SIG-M5 treated with dmso at 0.1 percent for 504 hours (cell line): ENCODE measurements around the gene TBCD.

ENCODE experiments used
- DNase-seq: peaks from one replicate; lab custom pipeline; 2025; ENCODE audit not compliant: unreplicated experiment; lab: John Stamatoyannopoulos, UW

The TBCD gene

DNA sequence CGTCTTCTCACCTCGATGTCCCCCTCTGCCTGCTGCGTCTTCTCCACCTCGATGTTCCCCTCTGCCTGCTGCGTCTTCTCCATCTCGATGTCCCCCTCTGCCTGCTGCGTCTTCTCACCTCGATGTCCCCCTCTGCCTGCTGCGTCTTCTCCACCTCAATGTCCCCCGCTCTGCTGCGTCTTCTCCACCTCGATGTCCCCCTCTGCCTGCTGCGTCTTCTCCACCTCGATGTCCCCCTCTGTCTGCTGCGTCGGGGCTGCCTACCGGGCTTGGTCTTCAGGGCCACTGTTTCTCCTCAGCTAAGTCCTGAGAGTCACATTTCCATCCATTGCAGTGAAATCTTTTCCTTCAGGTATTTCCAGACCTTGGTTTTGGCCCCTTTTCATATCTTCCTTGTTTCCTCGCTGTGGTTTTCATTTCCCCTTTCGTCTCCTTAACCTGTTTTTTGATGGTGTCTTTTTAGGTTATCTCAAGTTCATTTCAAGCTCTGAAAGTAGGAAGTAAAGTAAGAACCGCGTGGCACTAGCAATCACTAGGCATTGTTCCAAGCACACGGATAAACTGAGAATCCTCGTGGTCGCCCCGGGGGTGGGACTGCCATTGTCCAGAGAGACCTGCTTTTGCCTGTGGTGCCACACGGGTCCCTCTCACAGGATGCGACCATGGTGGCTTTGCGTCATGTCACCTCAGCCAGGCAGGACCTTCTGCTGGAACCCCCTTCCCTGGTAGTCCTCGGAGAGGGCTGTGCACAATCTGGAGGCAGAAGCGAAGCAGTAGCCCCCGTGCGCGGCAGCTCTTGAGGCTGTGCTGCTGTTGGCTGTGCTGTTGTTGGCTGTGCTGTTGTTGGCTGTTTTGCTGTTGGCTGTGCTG, 97.4 kb downstream of the TBCD start:
- peak; percentile 51 for DNase-seq

DNA sequence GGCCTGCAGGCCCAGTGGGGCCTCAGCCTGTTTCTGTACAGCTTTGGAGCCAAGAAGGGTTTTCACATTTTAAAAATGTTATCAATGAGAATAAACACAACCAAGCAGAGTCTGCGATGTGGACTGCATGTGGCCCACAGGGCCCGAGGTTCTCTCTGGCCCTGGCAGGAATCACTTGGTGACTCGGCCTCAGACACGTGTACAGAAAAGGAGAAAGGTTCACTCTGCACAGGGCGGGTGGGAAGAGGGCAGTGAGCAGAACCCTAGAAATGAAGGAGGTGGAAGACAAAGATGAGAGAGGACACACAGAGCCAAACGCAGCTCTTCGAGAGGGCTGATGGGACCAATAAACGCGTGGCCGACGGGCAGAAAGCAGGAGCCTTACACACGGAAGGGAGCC, 99.5 kb downstream of the TBCD start:
- no peak for DNase-seq

DNA sequence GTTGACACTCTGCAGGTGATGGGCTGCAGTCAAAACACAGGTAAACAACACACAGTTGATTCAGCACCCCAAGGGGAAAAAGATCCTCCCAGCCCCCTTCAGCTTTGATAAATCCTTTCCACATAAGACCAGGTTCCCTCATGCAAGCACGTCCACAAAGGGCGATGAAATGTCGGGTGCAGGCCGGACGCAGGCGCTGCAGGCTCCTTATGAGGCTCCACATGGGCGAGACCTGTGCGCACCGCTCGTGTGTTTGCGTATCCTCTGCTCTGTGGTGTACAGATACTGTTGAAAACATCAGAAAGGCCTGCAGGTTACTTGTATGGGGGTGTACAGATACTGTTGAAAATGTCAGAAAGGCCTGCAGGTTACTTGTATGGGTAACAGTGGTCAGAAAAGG, 102.4 kb downstream of the TBCD start:
- no peak for DNase-seq

DNA sequence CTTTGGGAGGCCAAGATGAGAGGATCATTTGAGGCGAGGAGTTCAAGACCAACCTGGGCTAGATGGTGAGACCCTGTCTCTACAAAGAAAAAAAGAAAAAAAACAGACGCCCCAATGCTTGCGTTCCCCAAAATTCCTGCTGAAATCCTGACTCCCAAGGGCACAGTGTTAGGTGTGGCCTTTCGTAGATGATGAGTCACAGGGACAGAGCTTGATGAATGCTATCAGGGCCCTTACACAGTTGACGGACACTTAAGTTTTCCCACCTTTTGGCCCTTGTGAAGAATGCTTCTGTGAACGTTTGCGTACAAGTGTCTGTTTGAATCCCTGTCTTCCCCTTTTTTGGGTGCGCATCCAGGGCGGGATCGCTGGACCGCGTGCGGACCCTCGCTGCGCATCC, 104.5 kb downstream of the TBCD start:
- no peak for DNase-seq

DNA sequence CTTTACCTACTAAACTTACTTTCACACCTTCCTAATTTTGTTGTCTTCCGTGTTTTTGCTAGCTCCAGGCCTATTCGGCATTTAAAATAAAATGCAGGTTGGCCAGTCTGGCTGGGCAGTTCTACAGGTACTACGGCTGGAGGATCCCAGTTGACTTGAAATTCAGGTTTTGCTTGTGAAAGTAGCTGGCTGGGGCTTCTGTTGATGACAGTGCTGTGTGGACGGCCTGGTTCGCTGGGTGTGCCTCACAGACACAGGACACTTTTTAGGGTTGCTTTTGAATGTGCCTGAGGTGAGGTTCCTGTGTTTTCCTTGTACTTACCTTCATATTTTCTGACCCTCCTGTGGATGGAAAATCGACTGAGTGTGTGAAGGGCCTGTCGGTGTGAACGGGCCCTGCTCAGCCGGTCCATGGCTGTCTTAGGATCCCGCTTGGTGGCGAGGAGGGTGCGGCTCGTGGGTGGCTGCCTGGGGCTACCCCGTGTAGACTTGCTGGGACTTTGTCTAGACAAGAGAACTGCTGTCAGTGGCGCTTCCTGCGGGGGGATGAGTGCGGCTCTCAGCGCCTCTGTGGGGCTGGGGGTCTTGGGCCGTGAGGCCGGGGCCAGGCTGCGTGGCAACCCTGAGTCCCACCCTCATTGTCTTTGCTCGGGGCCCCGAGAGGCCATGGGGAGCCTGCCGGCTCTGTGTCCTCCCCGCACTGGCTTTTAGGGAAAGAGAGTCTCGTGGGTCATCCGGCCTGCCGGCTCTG, 106.7 kb downstream of the TBCD start:
- DNase-seq: peak; percentile 61

DNA sequence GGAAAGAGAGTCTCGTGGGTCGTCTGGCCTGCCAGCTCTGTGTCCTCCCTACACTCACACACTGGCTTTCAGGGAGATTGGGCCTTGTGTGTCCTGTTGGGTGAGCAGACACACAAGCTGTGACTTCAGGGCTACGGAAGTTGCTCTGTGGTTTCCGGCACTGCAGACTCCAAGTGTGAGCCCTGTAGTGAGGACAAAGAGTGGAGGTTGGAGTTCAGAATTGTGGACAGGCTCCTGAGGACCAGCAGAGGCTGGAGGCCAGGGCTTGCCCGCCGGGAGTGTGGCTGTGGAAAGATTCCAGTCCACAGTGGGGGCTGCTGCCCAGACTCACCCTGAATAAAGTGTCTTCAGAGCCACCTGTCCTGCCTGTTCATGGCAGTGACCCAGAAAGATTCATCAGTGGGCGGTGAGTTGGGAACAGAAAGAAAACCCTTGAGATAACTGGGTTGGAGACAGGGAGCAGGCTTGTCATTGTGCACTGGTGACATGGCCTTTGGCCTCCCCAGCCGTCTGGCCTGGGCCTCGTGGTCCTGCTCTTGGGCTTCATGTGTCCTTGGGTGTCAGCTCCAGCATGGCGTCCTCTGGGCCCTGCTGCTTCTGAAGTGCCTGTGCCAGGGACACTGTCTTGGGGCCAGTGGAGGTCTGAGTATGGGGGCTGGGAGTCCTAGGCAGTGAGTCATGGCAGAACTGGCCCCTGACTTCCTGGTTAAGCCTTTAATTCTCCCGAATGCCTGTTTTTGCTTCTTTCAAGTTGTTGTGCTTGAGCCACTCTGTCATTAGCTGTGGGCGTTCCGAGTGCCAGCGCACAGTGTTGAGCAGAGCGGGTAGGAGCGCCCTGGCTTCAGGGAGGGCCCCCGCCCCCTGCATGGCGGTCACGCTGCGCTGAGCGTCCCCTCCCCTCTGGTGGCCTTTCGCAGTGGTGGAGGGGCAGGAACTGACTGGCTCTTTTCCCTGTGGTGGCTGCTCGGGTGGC, 107.9 kb downstream of the TBCD start:
- no peak for DNase-seq

DNA sequence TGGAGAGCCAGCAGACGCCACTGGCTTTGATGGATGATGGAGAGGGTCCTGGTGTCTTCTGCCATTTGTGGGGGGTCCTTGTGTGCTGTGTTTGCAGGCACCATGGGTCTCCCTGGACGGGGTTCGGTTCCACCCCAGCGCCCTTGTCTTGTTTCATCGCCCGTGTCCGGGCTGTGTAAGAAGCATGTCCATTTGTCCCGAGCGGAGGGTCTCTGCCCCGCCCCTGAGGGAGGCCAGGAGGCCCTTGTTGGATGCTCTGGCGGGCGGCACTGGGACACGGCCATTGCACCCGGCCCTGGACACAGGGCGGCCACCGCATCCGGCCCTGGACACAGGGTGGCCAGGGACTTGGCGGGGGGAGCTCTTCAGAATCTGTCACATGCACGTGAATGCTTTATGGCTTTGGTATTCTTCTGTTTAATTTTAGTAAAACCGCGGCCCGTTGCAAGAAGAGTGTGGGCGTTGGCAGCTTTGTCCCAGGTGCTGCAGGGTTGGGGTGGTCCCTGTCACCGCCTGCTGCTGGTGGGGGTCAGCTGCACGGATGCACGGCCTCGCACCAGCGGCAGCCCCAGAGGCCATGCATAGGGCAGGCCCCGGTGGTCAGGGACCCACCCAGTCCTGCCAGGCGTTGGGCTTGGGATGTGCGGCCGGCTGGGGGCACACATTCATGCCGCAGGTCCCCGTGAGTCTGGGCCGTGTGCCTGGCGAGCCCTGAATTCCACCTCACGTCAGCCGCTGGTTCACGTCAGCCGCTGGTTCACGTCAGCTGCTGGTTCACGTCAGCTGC, 108.9 kb downstream of the TBCD start:
- DNase-seq: no peak

DNA sequence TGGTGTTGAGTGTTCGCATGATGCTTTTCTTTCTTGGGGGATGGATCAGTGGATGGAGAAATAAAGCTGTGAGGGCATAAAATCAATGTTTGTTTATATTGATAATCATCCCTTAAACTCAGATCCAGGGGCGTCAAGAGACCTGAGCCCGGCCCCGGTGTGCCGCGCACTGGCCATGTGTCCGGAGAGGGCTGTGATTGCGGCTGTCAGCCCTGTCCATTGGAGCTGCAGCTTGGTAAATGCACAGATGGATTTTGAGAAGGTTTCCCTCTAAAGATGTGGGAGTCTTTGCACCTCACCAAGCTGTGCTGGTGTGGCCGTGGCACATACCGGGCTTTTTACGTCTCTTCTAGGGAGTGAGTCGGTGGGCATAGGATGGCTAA, 109.5 kb downstream of the TBCD start:
- no peak for DNase-seq

DNA sequence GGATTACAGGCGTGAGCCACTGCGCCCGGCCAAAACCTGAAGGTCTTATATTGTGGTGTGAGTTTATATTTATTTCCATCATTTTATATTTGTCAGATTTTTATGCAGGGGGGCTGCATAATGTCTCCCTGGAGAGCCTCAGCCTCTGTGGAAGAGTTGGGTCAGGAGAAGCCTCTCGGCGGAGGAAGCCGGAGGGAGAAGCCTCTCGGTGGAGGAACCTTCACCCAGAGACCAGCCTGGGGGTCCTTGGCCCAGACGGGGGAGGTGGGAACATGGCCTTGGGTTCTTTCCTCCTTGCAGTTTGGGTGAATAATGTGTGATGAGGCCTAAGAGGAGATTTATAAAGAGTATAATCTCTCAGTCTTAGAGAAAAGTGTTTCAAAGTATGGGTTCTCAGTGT, 110.3 kb downstream of the TBCD start:
- no peak for DNase-seq

DNA sequence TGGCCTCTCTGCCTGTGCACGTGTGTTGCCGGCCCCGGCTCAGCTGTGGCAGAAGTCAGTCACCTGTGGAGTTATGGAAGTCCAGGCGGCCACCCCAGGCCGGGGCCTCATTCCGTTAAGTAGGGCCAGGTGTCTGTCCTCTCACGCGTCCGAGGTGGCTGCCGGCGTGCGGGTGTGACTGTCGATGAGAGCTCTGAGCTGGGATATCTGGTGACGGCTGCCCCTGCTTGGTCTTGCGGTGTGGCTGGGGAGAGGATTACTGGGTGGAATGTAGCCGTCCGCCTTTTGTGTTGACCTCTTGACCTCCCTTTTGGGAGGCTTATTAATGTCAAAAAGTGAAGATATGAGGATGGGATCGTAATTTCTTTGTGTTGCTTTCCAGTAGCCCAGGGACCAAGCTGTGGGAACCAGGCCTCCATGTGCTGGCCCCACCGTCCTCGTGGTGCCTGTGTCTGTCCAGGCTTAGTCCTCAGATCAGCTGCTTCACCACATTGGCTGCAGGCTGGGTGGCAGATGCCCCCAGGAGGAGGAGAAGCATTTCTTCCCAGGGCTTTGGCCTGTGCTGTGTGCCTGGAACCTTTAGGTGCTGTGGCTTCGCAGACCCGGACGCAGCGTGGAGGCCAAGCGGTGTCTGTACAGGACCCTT, 111.0 kb downstream of the TBCD start:
- DNase-seq: no peak

DNA sequence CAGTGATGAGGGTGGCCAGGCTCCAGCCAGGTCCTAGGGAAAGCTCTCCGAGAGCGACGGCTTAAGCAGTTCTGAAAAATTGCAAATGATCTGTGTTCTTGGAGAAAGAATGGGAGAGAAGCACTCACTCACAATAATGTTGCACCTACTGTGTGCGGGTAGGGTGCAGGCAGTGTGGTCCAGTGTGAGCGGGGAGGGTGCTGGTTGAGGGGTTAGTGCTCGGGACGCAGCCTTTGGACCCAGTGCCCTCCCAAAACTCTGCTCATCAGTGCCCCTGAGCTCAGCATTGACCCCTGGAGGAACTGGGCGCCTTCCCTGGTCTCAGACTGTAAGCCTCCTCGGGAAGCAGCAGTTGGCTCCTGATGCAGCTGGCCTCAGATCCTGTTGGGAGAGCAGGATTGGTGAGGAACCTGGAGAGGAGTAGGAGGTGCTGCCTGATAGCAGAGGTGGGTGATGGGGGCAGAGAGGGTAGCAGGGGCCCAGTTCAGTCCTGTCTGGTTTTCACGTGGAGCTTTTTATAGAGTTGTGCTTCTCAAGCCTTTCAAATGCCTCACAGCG, 111.6 kb downstream of the TBCD start:
- no peak for DNase-seq

DNA sequence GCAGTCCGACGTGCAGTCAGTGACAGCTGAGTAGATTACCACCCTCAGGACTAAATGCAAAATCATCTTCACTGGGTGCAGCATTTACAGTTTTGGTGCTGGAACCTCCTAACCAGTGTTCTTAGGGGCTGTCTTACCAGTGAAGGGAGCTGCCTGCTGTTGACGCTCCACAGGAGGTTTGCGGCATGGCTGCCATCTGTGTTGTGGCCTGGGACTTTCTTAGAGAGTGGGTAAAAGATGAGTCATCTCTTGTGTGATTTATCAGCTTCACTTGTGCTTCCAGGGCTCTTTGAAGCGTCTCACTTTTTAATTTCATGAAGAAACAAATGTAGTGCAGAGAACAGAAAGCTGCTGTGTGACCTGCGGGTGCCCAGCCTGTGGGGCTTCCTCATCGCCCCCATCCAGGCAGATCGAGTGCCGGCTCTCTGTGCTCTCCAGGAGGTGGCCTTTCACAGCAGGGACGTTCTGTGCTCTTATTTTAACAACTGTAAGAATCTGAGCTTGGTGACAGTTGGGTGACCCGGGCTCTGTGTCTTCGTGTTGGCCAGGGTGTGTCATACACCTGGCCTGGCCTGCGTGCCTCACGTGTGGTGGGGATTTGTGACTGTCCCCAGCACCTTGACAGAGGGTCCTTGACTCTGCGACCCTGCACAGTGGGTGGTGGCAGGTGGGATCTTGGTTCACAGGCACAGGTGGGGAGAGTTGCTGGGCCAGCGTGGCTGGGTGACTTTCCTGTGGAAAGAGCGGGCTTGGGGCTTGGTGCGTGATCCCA, 112.3 kb downstream of the TBCD start:
- DNase-seq: peak; percentile 82

DNA sequence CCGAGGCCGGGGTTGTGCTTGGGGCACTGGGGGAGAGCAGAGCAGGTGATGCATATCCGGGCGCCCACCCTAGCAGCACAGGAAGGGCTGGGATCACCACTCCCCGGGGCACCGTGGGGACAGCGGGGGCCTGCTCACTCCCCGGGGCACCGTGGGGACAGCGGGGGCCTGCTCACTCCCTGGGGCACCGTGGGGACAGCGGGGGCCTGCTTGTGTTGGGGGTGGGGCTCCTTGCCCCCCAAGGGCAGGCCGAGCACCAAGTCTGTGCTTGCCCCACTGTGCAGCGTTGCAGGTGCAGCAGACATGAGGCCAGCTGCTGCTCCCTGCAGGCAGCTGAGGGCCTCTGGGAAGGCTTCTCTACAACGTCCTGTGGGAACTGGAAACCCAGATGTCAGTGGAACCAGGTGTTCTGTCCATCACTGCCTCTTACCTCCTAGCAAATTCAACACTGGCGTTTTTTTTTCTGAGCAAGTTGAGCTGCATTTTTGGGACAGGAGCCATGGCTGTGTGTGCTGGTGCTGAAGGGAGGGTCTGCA, 112.9 kb downstream of the TBCD start:
- DNase-seq: no peak

DNA sequence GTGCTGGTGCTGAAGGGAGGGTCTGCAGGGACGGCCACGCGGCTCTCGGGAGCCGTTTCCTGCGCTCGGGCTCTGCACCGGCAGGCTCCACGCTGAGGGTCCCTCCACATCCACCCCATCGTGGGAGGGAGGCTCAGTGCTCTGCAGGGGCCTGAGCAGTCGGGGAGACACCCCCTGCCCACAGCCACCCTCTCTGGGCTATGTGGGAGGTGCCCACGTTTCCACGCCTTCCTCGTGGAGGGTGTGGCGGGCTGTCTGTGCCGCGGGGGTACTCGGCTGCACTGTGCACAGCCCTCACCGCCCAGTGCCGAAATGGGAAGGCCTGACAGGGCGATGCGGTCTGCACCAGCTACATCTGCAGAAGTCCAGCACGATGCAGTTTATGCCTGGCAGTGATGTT, 113.4 kb downstream of the TBCD start:
- no peak for DNase-seq

DNA sequence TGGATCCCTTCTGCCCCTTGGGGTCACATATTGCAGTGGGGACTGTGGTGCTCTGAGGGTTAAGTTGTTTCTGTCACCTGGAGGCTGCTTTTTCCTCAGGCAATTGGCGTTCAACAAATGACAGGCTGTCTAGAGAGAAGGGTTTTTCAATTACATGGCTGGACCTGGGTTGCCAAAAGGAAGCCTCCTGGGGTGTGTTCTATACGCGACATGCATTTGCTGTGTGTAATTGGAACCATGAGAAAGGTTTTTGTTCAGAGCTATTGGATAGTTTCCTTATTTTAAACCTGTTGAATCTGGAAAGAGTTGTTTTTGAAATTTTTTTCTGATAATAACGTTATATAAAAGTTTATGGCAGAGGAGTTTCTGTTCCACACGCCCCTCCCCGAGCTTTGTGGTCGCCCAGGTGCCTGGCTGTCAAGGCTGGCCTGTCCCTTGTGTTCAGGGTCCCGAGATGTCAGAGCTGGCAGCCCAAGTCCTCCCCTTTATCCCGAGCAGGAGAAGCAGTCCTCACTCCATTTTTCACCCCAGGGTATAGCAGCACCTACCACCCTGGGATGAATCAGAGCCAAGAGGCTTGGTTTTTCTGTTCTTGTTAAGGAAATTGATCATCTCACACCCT, 114.0 kb downstream of the TBCD start:
- no peak for DNase-seq

DNA sequence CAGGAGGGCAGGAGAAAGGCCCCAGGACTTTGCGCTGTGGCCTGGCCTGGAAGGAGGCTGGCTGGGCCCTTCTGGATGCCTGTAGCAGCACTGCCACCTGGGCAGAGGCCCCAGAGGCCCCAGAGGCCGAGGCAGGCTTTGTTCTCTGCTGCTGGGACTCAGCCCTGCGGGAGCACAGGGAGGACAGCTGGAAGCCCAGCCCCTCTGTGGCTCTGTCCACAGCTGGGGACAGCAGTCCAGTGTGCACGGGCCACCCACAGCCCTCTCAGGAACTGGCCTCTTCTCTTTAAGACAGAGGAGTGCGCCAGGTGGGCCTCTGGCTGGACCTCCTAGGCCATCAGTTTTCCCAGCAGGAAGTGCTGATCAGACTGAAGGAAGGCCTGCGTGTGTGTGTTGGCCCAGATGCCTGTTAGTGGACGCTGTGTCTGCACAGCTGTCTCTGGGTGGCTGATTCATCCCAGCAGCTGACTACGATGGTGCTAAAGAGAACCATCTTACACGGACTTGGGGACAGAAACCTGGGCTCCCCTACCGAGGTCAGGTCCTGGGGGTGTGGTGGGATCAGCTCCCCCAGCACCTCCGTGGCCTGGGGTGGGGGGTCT, 114.8 kb downstream of the TBCD start:
- no peak for DNase-seq

DNA sequence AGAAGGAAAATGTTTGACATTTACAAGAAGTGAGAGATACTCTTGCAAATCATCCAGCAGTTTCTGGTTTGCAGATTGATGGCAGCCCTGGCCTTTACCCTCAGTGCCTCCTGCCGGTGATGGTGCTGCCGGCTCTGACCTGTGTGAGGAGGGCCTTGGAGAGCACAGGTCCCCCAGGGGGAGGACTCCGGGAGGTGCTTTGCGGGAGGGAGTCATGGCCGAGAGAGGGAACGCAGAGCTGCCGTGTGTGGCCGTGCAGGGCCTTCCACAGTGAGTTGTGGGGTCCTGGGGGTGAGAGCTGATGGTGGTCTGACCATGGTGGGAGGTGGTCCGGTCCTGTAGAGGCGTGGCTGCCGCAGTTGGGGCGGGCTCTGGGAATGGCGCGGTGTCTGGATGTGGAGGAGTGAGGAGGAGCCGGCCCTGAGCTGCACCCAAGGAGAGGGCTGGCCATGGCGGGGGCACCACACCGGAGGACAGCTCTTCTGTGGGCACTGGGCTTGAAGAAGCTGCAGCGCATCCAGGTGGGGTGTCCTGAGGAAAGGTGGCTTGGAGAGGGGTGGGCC, 116.0 kb downstream of the TBCD start:
- no peak for DNase-seq
